ENCODE measurements around the gene RNF26. TPM values are rescaled to one million over a fixed set of nuclear protein-coding genes. Genes with fewer than 3 reads are reported as not detected.

RNF26 gene
- total and polyA plus RNA-seq, 3 donors from 2014 or later = 28.2 to 37.1 (median 31.0) TPM

DNA sequence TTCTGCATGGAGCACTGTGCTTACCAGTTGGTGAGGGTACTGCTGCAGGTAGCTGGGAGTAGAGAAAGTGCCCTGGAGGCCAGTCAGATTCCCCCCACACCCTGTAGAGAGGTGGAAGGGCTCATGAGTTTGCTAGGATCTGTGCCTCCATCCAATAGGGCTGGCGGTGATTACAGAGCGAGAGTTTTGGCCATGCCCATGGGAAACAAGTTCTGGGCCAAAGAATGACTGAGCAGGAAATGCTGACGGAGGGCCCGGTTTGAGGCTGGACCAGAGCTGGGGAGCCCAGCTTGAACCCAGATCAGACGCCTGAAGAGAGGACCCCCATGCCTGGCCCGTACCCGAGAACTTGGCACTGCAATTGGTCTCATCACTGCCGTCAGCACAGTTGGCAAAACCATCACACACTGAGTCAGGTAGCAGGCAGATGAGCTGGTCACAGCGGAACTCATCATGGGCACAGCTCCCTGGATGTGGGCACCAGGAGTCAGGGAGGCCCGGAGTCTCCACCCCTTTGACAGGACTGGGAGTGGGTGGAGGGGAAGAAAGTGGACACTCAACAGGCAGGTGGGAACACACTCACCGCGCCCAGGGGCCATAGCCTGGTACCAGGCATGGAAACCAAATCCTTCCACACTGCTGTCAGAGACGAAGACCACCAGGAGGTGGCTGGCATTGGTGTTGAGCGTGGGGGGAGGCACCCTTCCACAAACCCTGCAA is 10.1 kb downstream of the RNF26 start:
- Histone ChIP-seq H3K27me3 (no peaks in the 10 kb centered on the region), H3K27ac (no peak overlapping the region), H3K9me3 (no peaks in the 10 kb centered on the region), H3K4me1 (peaks cover 14% of the 10 kb centered on the region), H3K4me3 (no peak overlapping the region), H3K36me3 (ENCODE audit: low read depth, missing control alignments) (no peaks in the 10 kb centered on the region)
- TF ChIP-seq POLR2A (IDR thresholded peaks at IDR 0.05) = no peak
- TF ChIP-seq CTCF (IDR thresholded peaks at IDR 0.05) = no peak
- WGBS, 2 donors = 64 to 91% methylated on average over 3 to 14 of the region's 14 CpGs
- no peak for DNase-seq
- intact Hi-C loops (cut with DNase I; ENCODE audit: low total_unique reads) = no loop called here

- intact Hi-C loops (cut with DNase I; ENCODE audit: low total_unique reads) = no loop called here
- Histone ChIP-seq H3K9me3 (no peaks in the 10 kb centered on the region), H3K36me3 (ENCODE audit: low read depth, missing control alignments) (no peaks in the 10 kb centered on the region), H3K27me3 (no peaks in the 10 kb centered on the region), H3K4me3 (no peak overlapping the region), H3K27ac (no peak overlapping the region), H3K4me1 (peaks cover 6% of the 10 kb centered on the region)
- no peak for DNase-seq
- 78 to 80% methylated on average over 8 to 12 of the region's 12 CpGs for WGBS, 2 donors
- TF ChIP-seq CTCF (IDR thresholded peaks at IDR 0.05) (no peak), POLR2A (IDR thresholded peaks at IDR 0.05) (no peak)
These were observed 11.4 kb downstream of the RNF26 start for GRCh38 chr11:119345685-119346084.

DNA sequence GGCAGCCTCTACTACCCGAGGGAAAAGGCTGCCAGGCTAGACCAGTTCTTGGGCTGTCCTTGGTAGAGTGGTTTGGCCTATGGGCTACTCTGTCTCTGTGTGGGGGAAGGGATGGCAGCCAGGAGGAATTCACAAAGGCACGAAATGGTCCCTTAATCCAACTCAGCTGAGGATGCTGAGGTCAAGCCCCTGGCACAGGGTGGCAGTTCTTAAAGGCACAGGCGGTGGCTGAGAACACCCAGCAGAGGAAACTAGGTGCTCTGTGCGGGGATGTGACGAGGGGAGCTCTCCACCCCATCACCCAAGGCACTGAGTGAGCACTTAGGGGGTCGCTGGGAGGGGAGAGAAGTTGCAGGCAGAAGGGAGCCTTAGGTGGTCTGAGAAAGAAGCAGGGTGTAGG is 12.3 kb downstream of the RNF26 start, which contains the start of gene MFRP:
TSS of gene MFRP (minus strand) at position 101 of the 400 bp plus-strand sequence. CDS start 192 bp downstream, outside the sequence.
- DNase-seq = no peak
- H3K27me3 ChIP-seq = no peaks in the 10 kb centered on the region
- H3K27ac ChIP-seq = no peak within 1 kb of the TSS
- H3K4me1 ChIP-seq = no peaks in the 10 kb centered on the region
- WGBS, 2 donors = 58 to 62% methylated on average over 6 of the region's 6 CpGs
- H3K36me3 ChIP-seq (ENCODE audit: low read depth, missing control alignments) = no peaks in the 10 kb centered on the region
- no peak within 1 kb of the TSS for H3K4me3 ChIP-seq
- TF ChIP-seq CTCF (IDR thresholded peaks at IDR 0.05) = no peak
- TF ChIP-seq POLR2A (IDR thresholded peaks at IDR 0.05) = no peak
- intact Hi-C loops (cut with DNase I; ENCODE audit: low total_unique reads) = no loop called here
- no peaks in the 10 kb centered on the region for H3K9me3 ChIP-seq

- Histone ChIP-seq H3K4me1 (peaks cover 3% of the 10 kb centered on the region), H3K27me3 (no peaks in the 10 kb centered on the region), H3K27ac (no peak overlapping the region), H3K9me3 (no peaks in the 10 kb centered on the region), H3K36me3 (ENCODE audit: low read depth, missing control alignments) (no peaks in the 10 kb centered on the region), H3K4me3 (no peak overlapping the region)
- no peak for DNase-seq
- 71 to 79% methylated on average over 2 of the region's 2 CpGs for WGBS, 2 donors
- intact Hi-C loops (cut with DNase I; ENCODE audit: low total_unique reads) = no loop called here
- TF ChIP-seq CTCF (IDR thresholded peaks at IDR 0.05) (no peak), POLR2A (IDR thresholded peaks at IDR 0.05) (no peak)
These were observed 12.9 kb downstream of the RNF26 start for GRCh38 chr11:119347242-119347641.
